Spleen (tissue), 7 donors: ENCODE measurements around the gene VPS18.

Experiments
- CTCF ChIP-seq, 11 experiments: fragments of 200-600 bp in 7 of 11; fragments of 450-650 bp in 4 of 11; sonication (generic) in 4 of 11; IDR thresholded peaks in 8 of 11; conservative IDR thresholded peaks in 3 of 11; 1 replicate in 7 of 11; 2 replicates in 4 of 11; pipeline versions ENCODE4 v1.4.0 to v1.8.0; 2016 to 2021; ENCODE audit warnings: antibody characterized with exemption in 11 of 11, inconsistent platforms in 4 of 11, mild to moderate bottlenecking in 1 of 11
- POLR2A ChIP-seq, 3 donors: fragments of 450-650 bp; IDR thresholded peaks; one replicate each; pipeline ENCODE4 v1.5.1; 2017; ENCODE audit warnings: antibody characterized with exemption in 3 of 3, mild to moderate bottlenecking in 1 of 3
- POLR2AphosphoS5 ChIP-seq, 3 donors: sonication (generic); formaldehyde crosslinking; IDR thresholded peaks; one replicate each; pipeline ENCODE4 v1.5.1; 2017; ENCODE audit warnings: antibody characterized with exemption in 3 of 3
- donor health status: DM: no; HTN: no; CAD: no; lungs with moderate emphysema.
- donor health status: DM: no; HTN: no; CAD: no.
- donor health status: DM: no; HTN: no; CAD: no.

DNA sequence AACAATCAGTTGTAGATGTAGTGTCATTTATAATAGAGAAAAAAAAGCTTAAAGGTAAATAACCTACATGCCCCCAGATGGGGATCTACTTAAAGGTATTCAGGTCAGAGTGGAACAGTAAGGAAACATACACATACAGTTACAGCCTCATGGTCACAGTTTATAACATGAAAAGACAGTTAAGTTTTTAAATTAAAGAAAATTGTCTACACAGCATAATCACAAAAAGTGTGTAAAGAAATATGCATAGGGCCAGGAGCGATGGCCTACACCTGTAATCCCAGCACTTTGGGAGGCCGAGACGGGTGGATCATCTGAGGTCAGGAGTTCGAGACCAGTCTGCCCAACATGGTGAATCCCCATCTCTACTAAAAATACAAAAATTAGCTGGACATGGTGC, 27.1 kb upstream of the VPS18 start:
- TF ChIP-seq CTCF (IDR thresholded peaks at IDR 0.05 in 8 of 11, conservative IDR thresholded peaks at IDR 0.05 in 3 of 11): no peak
- no peak for TF ChIP-seq POLR2AphosphoS5 (IDR thresholded peaks at IDR 0.05)
- no peak for TF ChIP-seq POLR2A (IDR thresholded peaks at IDR 0.05)
